GM06990 (cell line): ENCODE data around the gene C19orf53.

Experiments used
- DNase-seq: peaks from one replicate; pipeline ENCODE4 v3.0.0-alpha.2; 2011; ENCODE audit not compliant: insufficient read length; ENCODE audit errors: extremely low read depth
- H3K27me3 ChIP-seq: replicated peaks from 2 replicates; pipeline ENCODE4 v1.6.0; 2011; ENCODE audit warnings: low read length; ENCODE audit not compliant: control insufficient read depth, insufficient read depth
- H3K36me3 ChIP-seq: 2 replicates; pipeline ENCODE4 v1.5.1; 2011; ENCODE audit warnings: low read length; ENCODE audit not compliant: control insufficient read depth, insufficient read depth
- H3K4me3 ChIP-seq: replicated peaks from 2 replicates; pipeline ENCODE4 v1.5.1; 2011; ENCODE audit warnings: low read depth, mild to moderate bottlenecking, control low read depth, low read length
- CTCF ChIP-seq: IDR thresholded peaks from 2 replicates; pipeline ENCODE4 v1.5.1; 2011; ENCODE audit warnings: low read length, control low read depth, mild to moderate bottlenecking, inconsistent platforms; ENCODE audit not compliant: insufficient read depth, poor library complexity, severe bottlenecking

C19orf53 gene

GRCh38 chr19:13812544-13812943 is 38.3 kb downstream of the C19orf53 start:
- Histone ChIP-seq H3K4me3 (no peak overlapping the region), H3K36me3 (peaks cover 12% of the 10 kb centered on the region), H3K27me3 (no peaks in the 10 kb centered on the region)
- TF ChIP-seq CTCF: no peak
- no peak for DNase-seq

- Histone ChIP-seq H3K4me3 (no peak overlapping the region), H3K27me3 (no peaks in the 10 kb centered on the region), H3K36me3 (peaks cover 12% of the 10 kb centered on the region)
- no peak for TF ChIP-seq CTCF
- DNase-seq: no peak
Observed at GRCh38 chr19:13813147-13813546, 38.9 kb downstream of the C19orf53 start.

GRCh38 chr19:13814550-13814949 is 40.3 kb downstream of the C19orf53 start:
- Histone ChIP-seq H3K4me3 (no peak overlapping the region), H3K36me3 (peaks cover 13% of the 10 kb centered on the region), H3K27me3 (no peaks in the 10 kb centered on the region)
- no peak for DNase-seq
- no peak for TF ChIP-seq CTCF

GRCh38 chr19:13817018-13817614 is 42.9 kb downstream of the C19orf53 start:
- no peak overlapping the region for H3K4me3 ChIP-seq
- peak; percentile 72 for DNase-seq
- H3K27me3 ChIP-seq: no peaks in the 10 kb centered on the region
- peaks cover 13% of the 10 kb centered on the region for H3K36me3 ChIP-seq
- TF ChIP-seq CTCF: no peak

- DNase-seq: peak; percentile 81
- no peak for TF ChIP-seq CTCF
- Histone ChIP-seq H3K4me3 (no peak overlapping the region), H3K27me3 (no peaks in the 10 kb centered on the region), H3K36me3 (peaks cover 13% of the 10 kb centered on the region)
Observed at GRCh38 chr19:13817615-13818371, 43.5 kb downstream of the C19orf53 start.
